ENCODE measurements around the gene IGSF9B.
"Not testable (repeated sequence)": the region's sequence is repeated elsewhere in the genome, so short reads cannot be mapped to it uniquely, and the experiment has no call there.

The IGSF9B gene

GRCh38 chr11:133956650-133957633 is at the start of gene IGSF9B:
IGSF9B (minus strand) TSS chr11:133956968; CDS start chr11:133956754, 214 bp downstream.
- peak; percentile 82 for DNase-seq (ENCODE audit: low read depth)

GRCh38 chr11:134004496-134005172 is 47.9 kb upstream of the IGSF9B start:
- no peak for DNase-seq (ENCODE audit: low read depth)

GRCh38 chr11:134003792-134004495 is 47.2 kb upstream of the IGSF9B start:
- no peak for DNase-seq (ENCODE audit: low read depth)

- DNase-seq (ENCODE audit: low read depth), result not testable (repeated sequence)
Measured at GRCh38 chr11:134002819-134003218, 46.1 kb upstream of the IGSF9B start.

- DNase-seq (ENCODE audit: low read depth), result not testable (repeated sequence)
Measured at GRCh38 chr11:134002338-134002737, 45.6 kb upstream of the IGSF9B start.

GRCh38 chr11:134001596-134001995 is 44.8 kb upstream of the IGSF9B start:
- DNase-seq (ENCODE audit: low read depth), result no peak

- no peak for DNase-seq (ENCODE audit: low read depth)
Measured at GRCh38 chr11:134001088-134001487, 44.3 kb upstream of the IGSF9B start.

GRCh38 chr11:133999355-133999754 is 42.6 kb upstream of the IGSF9B start:
- DNase-seq (ENCODE audit: low read depth), result no peak

GRCh38 chr11:133997554-133997953 is 40.8 kb upstream of the IGSF9B start:
- no peak for DNase-seq (ENCODE audit: low read depth)

- DNase-seq (ENCODE audit: low read depth), result no peak
Measured at GRCh38 chr11:133996671-133997070, 39.9 kb upstream of the IGSF9B start.

- no peak for DNase-seq (ENCODE audit: low read depth)
Measured at GRCh38 chr11:133995066-133995465, 38.3 kb upstream of the IGSF9B start.

- no peak for DNase-seq (ENCODE audit: low read depth)
Measured at GRCh38 chr11:133993921-133994320, 37.2 kb upstream of the IGSF9B start.

GRCh38 chr11:133993107-133993506 is 36.3 kb upstream of the IGSF9B start:
- no peak for DNase-seq (ENCODE audit: low read depth)

GRCh38 chr11:133992121-133992520 is 35.4 kb upstream of the IGSF9B start:
- no peak for DNase-seq (ENCODE audit: low read depth)

- DNase-seq (ENCODE audit: low read depth), result no peak
Measured at GRCh38 chr11:133991101-133991500, 34.3 kb upstream of the IGSF9B start.

GRCh38 chr11:133990501-133990900 is 33.7 kb upstream of the IGSF9B start:
- no peak for DNase-seq (ENCODE audit: low read depth)

- no peak for DNase-seq (ENCODE audit: low read depth)
Measured at GRCh38 chr11:133988686-133989410, 32.1 kb upstream of the IGSF9B start.

- DNase-seq (ENCODE audit: low read depth), result no peak
Measured at GRCh38 chr11:133987171-133987570, 30.4 kb upstream of the IGSF9B start.

- DNase-seq (ENCODE audit: low read depth), result no peak
Measured at GRCh38 chr11:133985981-133986944, 29.5 kb upstream of the IGSF9B start.

GRCh38 chr11:133984828-133985227 is 28.1 kb upstream of the IGSF9B start:
- no peak for DNase-seq (ENCODE audit: low read depth)

Measured in stimulated activated CD8-positive, alpha-beta memory T cell treated with anti-CD3 and anti-CD28 coated beads, Interleukin-12 subunit alpha, Interleukin-12 subunit beta, amount 100 ng/mL, for 1 hour (primary cell).